ENCODE measurements around the gene MED25.

MED25 gene

GRCh38 chr19:49798574-49798973, 19.5 kb upstream of the MED25 start:
- no peak for DNase-seq (ENCODE audit: low read depth in 2 of 2)

GRCh38 chr19:49799271-49799797, 18.8 kb upstream of the MED25 start:
- no peak for DNase-seq (ENCODE audit: low read depth in 2 of 2)

GRCh38 chr19:49799798-49800376, 18.2 kb upstream of the MED25 start:
- no peak for DNase-seq (ENCODE audit: low read depth in 2 of 2)

- no peak for DNase-seq (ENCODE audit: low read depth in 2 of 2)
These were observed 17.3 kb upstream of the MED25 start for GRCh38 chr19:49800771-49801170.

- DNase-seq (ENCODE audit: low read depth in 2 of 2) = no peak
These were observed 16.6 kb upstream of the MED25 start for GRCh38 chr19:49801401-49801888.

- DNase-seq (ENCODE audit: low read depth in 2 of 2) = no peak
These were observed 16.0 kb upstream of the MED25 start for GRCh38 chr19:49801966-49802661.

- no peak for DNase-seq (ENCODE audit: low read depth in 2 of 2)
These were observed 15.1 kb upstream of the MED25 start for GRCh38 chr19:49802836-49803528.

- no peak for DNase-seq (ENCODE audit: low read depth in 2 of 2)
These were observed 14.6 kb upstream of the MED25 start for GRCh38 chr19:49803529-49803856.

GRCh38 chr19:49805822-49806619, 12.1 kb upstream of the MED25 start:
- no peak for DNase-seq (ENCODE audit: low read depth in 2 of 2)

- DNase-seq (ENCODE audit: low read depth in 2 of 2) = no peak
These were observed 11.5 kb upstream of the MED25 start for GRCh38 chr19:49806620-49806959.

GRCh38 chr19:49807058-49807903, 10.8 kb upstream of the MED25 start:
- DNase-seq (ENCODE audit: low read depth in 2 of 2) = no peak

GRCh38 chr19:49807904-49808675, 10.0 kb upstream of the MED25 start:
- no peak for DNase-seq (ENCODE audit: low read depth in 2 of 2)

- peak; percentile 78 to 84 for DNase-seq (ENCODE audit: low read depth in 2 of 2)
These were observed 9.4 kb upstream of the MED25 start for GRCh38 chr19:49808711-49809159.

GRCh38 chr19:49809160-49809940, 8.7 kb upstream of the MED25 start:
- DNase-seq (ENCODE audit: low read depth in 2 of 2) = peak; percentile 26 to 30

GRCh38 chr19:49809941-49810389, 8.1 kb upstream of the MED25 start:
- no peak for DNase-seq (ENCODE audit: low read depth in 2 of 2)

- no peak for DNase-seq (ENCODE audit: low read depth in 2 of 2)
These were observed 6.8 kb upstream of the MED25 start for GRCh38 chr19:49811328-49811727.

GRCh38 chr19:49812452-49812996, 5.6 kb upstream of the MED25 start:
- no peak for DNase-seq (ENCODE audit: low read depth in 2 of 2)

- peak; percentile 81 to 86 for DNase-seq (ENCODE audit: low read depth in 2 of 2)
These were observed 4.9 kb upstream of the MED25 start, which contains the start of gene FUZ for GRCh38 chr19:49812997-49813861. FUZ (minus strand) TSS chr19:49813292; CDS start chr19:49813106, 186 bp downstream.
